Esophagus squamous epithelium (tissue), 4 donors: ENCODE results near the gene TSPAN14.

Source experiments
- POLR2A ChIP-seq, 4 donors: fragments of 450-650 bp; IDR thresholded peaks; one replicate each; pipeline ENCODE4 v1.6.1; 2017; ENCODE audit warnings: antibody characterized with exemption in 4 of 4, mild to moderate bottlenecking in 4 of 4, moderate library complexity in 3 of 4
- TF ChIP-seq, protein P1 (sequence below), 6 experiments: fragments of 450-650 bp in 4 of 6; fragments of 200-600 bp in 2 of 6; sonication (generic) in 2 of 6; IDR thresholded peaks; one replicate each; pipeline ENCODE4 v1.5.1; 2016 to 2019; ENCODE audit warnings: antibody characterized with exemption in 6 of 6, mild to moderate bottlenecking in 4 of 6, moderate library complexity in 4 of 6

DNA sequence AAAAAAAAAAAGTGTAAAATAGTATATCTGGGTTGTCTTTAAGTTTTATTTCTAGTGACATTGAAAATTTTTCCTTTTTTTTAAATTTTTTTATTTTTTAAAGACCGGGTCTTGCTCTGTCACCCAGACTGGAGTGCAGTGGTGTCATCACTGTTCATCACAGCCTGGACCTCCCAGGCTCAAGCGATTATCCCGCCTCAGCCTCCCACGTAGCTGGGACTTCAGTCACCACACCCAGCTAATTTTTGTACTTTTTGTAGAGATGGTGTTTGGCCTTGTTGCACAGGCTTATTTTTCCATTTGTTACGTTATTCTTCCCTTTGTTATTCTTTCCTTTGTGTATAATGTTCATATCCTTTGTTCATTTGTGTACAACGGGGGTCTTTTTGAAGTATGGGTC, 30.1 kb downstream of the TSPAN14 start:
- no peak for TF ChIP-seq POLR2A (IDR thresholded peaks at IDR 0.05)
- TF ChIP-seq, protein P1, sequence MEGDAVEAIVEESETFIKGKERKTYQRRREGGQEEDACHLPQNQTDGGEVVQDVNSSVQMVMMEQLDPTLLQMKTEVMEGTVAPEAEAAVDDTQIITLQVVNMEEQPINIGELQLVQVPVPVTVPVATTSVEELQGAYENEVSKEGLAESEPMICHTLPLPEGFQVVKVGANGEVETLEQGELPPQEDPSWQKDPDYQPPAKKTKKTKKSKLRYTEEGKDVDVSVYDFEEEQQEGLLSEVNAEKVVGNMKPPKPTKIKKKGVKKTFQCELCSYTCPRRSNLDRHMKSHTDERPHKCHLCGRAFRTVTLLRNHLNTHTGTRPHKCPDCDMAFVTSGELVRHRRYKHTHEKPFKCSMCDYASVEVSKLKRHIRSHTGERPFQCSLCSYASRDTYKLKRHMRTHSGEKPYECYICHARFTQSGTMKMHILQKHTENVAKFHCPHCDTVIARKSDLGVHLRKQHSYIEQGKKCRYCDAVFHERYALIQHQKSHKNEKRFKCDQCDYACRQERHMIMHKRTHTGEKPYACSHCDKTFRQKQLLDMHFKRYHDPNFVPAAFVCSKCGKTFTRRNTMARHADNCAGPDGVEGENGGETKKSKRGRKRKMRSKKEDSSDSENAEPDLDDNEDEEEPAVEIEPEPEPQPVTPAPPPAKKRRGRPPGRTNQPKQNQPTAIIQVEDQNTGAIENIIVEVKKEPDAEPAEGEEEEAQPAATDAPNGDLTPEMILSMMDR (IDR thresholded peaks at IDR 0.05) = no peak
